Endometrial microvascular endothelial cells (primary cell): Measurements from ENCODE around the gene HRH3. TPM values are rescaled to one million over a fixed set of nuclear protein-coding genes. Genes with fewer than 3 reads are reported as not detected.

Source experiments
- in situ Hi-C: cut with HindIII; loops from 2 replicates; pipeline ENCODE4 v1.10.0; 2017; ENCODE audit warnings: low sequenced_read_pairs, low pct_unique_long_range_greater_than_20kb; ENCODE audit errors: inconsistent ontology term
- total RNA-seq: library from RNA; depleted of rRNA; stranded (reverse); fragments of >200 nt; gene quantifications from one replicate; pipeline ENCODE4 v1.2.3, GENCODE V29; 2015; ENCODE audit errors: inconsistent ontology term

The HRH3 gene
- total RNA-seq, 1 donor from 2014 or later = not detected

DNA sequence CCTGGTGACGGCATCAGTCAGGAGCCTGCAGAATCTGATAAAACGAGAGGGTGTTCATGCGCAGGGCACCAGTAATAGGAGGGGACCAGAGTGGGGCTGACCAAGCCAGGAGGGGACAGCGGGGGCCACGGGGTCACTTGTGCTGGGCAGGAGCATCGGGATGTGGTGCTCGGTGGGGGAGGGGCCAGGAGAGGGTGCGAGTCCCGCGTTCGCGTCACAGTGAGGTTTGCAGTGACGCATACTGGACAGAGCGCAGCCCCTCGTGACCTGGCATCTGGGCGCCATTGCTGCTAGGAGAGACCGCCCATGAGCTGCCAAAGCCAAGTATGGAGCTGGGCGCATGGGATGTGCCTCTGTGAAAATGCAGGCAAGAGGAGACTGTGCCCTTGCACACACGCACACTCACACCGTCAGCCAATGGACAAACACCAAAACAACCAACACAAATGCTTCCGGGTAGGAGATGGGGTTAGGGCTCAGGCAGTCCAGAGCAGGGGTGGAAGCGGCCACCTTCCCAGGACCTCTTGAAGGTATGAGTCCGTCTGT lies 51.1 kb downstream of the HRH3 start:
- in situ Hi-C loops = no loop called here

DNA sequence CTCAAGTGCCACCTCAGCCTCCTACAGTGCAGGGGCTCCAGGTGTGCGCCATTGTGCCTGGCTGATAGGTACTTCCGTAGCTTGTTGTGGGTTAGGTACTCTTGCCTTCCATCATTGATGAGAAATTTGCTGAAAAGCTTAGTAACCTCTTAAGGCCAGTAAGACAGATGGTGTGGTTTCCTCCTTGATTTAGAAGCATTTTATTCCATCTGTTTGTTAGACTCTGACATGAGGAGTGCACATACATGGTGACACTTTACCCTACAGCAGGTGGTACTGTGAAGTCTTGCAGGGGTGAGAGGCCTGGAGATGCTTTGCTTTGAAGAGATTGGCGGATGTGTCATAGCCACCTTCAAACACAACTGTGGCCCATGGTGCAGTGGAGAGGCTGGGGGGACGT lies 52.0 kb downstream of the HRH3 start:
- in situ Hi-C loops = no loop called here

- in situ Hi-C loops = no loop called here
Measured at GRCh38 chr20:62167474-62167873, 52.6 kb downstream of the HRH3 start.

GRCh38 chr20:62165762-62166399 lies 54.2 kb downstream of the HRH3 start:
- in situ Hi-C loops = no loop called here

Other genes starting within 250 kb of the HRH3 start
- gene TAF4, start 154.4 kb downstream of the HRH3 start, total RNA-seq = 2.6 TPM
- 21.2 TPM for gene LSM14B, start 97.8 kb downstream of the HRH3 start, total RNA-seq
- gene PSMA7, start 76.9 kb downstream of the HRH3 start, total RNA-seq = 414 TPM
- gene SS18L1, start 76.5 kb downstream of the HRH3 start, total RNA-seq = 3.1 TPM
- 8.4 TPM for gene MTG2, start 37.2 kb downstream of the HRH3 start, total RNA-seq
- gene OSBPL2, start 18.2 kb upstream of the HRH3 start, total RNA-seq = 15.6 TPM
- gene ADRM1, start 82.7 kb upstream of the HRH3 start, total RNA-seq = 309 TPM
- gene LAMA5, start 147.0 kb upstream of the HRH3 start, total RNA-seq = 132 TPM
- 2,359 TPM for gene RPS21, start 166.8 kb upstream of the HRH3 start, total RNA-seq
- gene CABLES2, start 187.0 kb upstream of the HRH3 start, total RNA-seq = 6.9 TPM
- not detected for gene RBBP8NL, start 207.3 kb upstream of the HRH3 start, total RNA-seq